SK-N-SH (cell line): ENCODE results near the gene NID1. TPM values are rescaled to one million over a fixed set of nuclear protein-coding genes. Genes with fewer than 3 reads are reported as not detected.

Source experiments
- CTCF ChIA-PET: fragments of 300-600, 350-600 bp; formaldehyde crosslinking; extraction: SDS; loops from one replicate; lab custom pipeline; 2021; lab: Yijun Ruan, JAX
- POLR2A ChIA-PET: fragments of 350-600 bp; sonication (Branson Sonifier 250); formaldehyde crosslinking; extraction: SDS; loops from one replicate; lab custom pipeline; 2020; ENCODE audit warnings: antibody characterized with exemption, inconsistent platforms; lab: Yijun Ruan, JAX
- DNase-seq: peaks from one replicate; pipeline ENCODE4 v3.0.0; 2012
- H2AFZ ChIP-seq: fragments of 200-600 bp; sonication (generic); 2 replicates; pipeline ENCODE4 v1.8.1; 2016; ENCODE audit warnings: antibody characterized with exemption, mild to moderate bottlenecking, low read depth
- H3F3A ChIP-seq: fragments of 200-600 bp; sonication (generic); replicated peaks from 2 replicates; pipeline ENCODE3; 2016; ENCODE audit warnings: antibody characterized with exemption, mild to moderate bottlenecking; ENCODE audit not compliant: insufficient read depth
- H3K27ac ChIP-seq, 2 experiments: fragments of 200-500 bp in 1 of 2; fragments of 200-600 bp in 1 of 2; sonication (Bioruptor generic) in 1 of 2; sonication (generic), shearing (Covaris generic) in 1 of 2; 2 replicates each; pipeline versions ENCODE4 v1.5.1 to v1.6.1; 2014 to 2016; ENCODE audit warnings: low read depth in 2 of 2, inconsistent platforms in 1 of 2, low read length in 1 of 2, mild to moderate bottlenecking in 1 of 2, mixed read lengths in 1 of 2
- H3K27me3 ChIP-seq: fragments of 200-600 bp; sonication (generic), shearing (Covaris generic); 2 replicates; pipeline ENCODE4 v1.6.1; 2016; ENCODE audit warnings: mixed run types; ENCODE audit not compliant: insufficient read depth
- H3K36me3 ChIP-seq, 2 experiments: fragments of 200-500 bp in 1 of 2; fragments of 200-600 bp in 1 of 2; sonication (Bioruptor generic) in 1 of 2; sonication (generic) in 1 of 2; replicated peaks in 1 of 2; 2 replicates each; pipeline versions ENCODE3 to v1.5.1; 2014 to 2016; ENCODE audit warnings: low read length in 1 of 2, mild to moderate bottlenecking in 1 of 2; ENCODE audit not compliant: insufficient read depth in 2 of 2, control insufficient read depth in 1 of 2
- H3K4me1 ChIP-seq, 2 experiments: fragments of 200-500 bp in 1 of 2; fragments of 200-600 bp in 1 of 2; sonication (Bioruptor generic) in 1 of 2; sonication (generic), shearing (Covaris generic) in 1 of 2; 2 replicates each; pipeline versions ENCODE4 v1.5.1 to v1.6.1; 2014 to 2016; ENCODE audit warnings: low read depth in 1 of 2, low read length in 1 of 2, mixed run types in 1 of 2; ENCODE audit not compliant: insufficient read depth in 2 of 2, control insufficient read depth in 1 of 2
- H3K4me2 ChIP-seq: fragments of 200-600 bp; sonication (generic), shearing (Covaris generic); 2 replicates; pipeline ENCODE4 v1.6.1; 2017; ENCODE audit warnings: mixed run types
- H3K4me3 ChIP-seq, 2 experiments: fragments of 200-500 bp in 1 of 2; fragments of 200-600 bp in 1 of 2; sonication (Bioruptor generic) in 1 of 2; sonication (generic), shearing (Covaris generic) in 1 of 2; 2 replicates each; pipeline versions ENCODE4 v1.5.1 to v1.8.1; 2014 to 2016; ENCODE audit warnings: low read depth in 2 of 2, inconsistent platforms in 1 of 2, low read length in 1 of 2, mild to moderate bottlenecking in 1 of 2, mixed read lengths in 1 of 2, moderate library complexity in 1 of 2
- H3K79me2 ChIP-seq: fragments of 200-600 bp; sonication (generic); 2 replicates; pipeline ENCODE4 v1.8.1; 2017; ENCODE audit warnings: mild to moderate bottlenecking; ENCODE audit not compliant: insufficient read depth
- H3K9ac ChIP-seq: fragments of 200-600 bp; sonication (generic); 2 replicates; pipeline ENCODE4 v1.6.1; 2017; ENCODE audit warnings: mixed run types
- H3K9me2 ChIP-seq: fragments of 200-600 bp; sonication (generic); 2 replicates; pipeline ENCODE4 v1.6.1; 2017; ENCODE audit warnings: mixed run types
- H3K9me3 ChIP-seq: fragments of 200-600 bp; sonication (generic); 2 replicates; pipeline ENCODE4 v1.6.1; 2017; ENCODE audit warnings: mixed run types, mild to moderate bottlenecking, moderate library complexity
- H4K20me1 ChIP-seq: fragments of 200-600 bp; sonication (generic); 2 replicates; pipeline ENCODE4 v1.6.1; 2017; ENCODE audit warnings: mild to moderate bottlenecking, mixed run types; ENCODE audit not compliant: insufficient read depth
- CHD2 ChIP-seq: fragments of 150-350 bp; IDR thresholded peaks from 2 replicates; pipeline ENCODE4 v1.6.1; 2018; ENCODE audit warnings: low read length; ENCODE audit not compliant: partially characterized antibody
- EP300 ChIP-seq, 2 experiments: IDR thresholded peaks; 2 replicates each; pipeline versions ENCODE4 v1.4.0 to v1.6.1; 2012; ENCODE audit warnings: borderline replicate concordance in 1 of 2, low read depth in 1 of 2, low read length in 1 of 2
- FOSL2 ChIP-seq: IDR thresholded peaks from 2 replicates; pipeline ENCODE4 v1.4.0; 2012; ENCODE audit warnings: low read depth, mild to moderate bottlenecking, moderate library complexity, borderline replicate concordance
- GATA2 ChIP-seq: sonication (generic); formaldehyde crosslinking; IDR thresholded peaks from 2 replicates; pipeline ENCODE4 v1.5.0; 2020; ENCODE audit warnings: mild to moderate bottlenecking, missing genetic modification reagents
- JUND ChIP-seq: IDR thresholded peaks from 2 replicates; pipeline ENCODE4 v1.4.0; 2012
- NFIC ChIP-seq: IDR thresholded peaks from 2 replicates; pipeline ENCODE4 v1.4.0; 2012; ENCODE audit warnings: borderline replicate concordance
- NRF1 ChIP-seq: IDR thresholded peaks from 2 replicates; pipeline ENCODE4 v1.6.1; 2012; ENCODE audit warnings: low read depth, mild to moderate bottlenecking, low read length
- PBX3 ChIP-seq: IDR thresholded peaks from 2 replicates; pipeline ENCODE4; 2012
- RXRA ChIP-seq: IDR thresholded peaks from 2 replicates; pipeline ENCODE4 v1.4.0; 2012; ENCODE audit warnings: low read depth, mild to moderate bottlenecking, borderline replicate concordance
- SIN3A ChIP-seq: IDR thresholded peaks from 2 replicates; pipeline ENCODE4 v1.6.1; 2012; ENCODE audit warnings: low read depth, mild to moderate bottlenecking, low read length, moderate library complexity, borderline replicate concordance
- TEAD4 ChIP-seq: IDR thresholded peaks from 2 replicates; pipeline ENCODE4 v1.4.0; 2012; ENCODE audit warnings: mild to moderate bottlenecking, borderline replicate concordance; ENCODE audit not compliant: insufficient read depth
- ZBTB33 ChIP-seq: IDR thresholded peaks from 2 replicates; pipeline ENCODE4 v1.4.0; 2012; ENCODE audit warnings: low read depth, borderline replicate concordance
- WGBS: methylation state at CpG from one replicate; pipeline ENCODE4 v1.1.6; 2017; ENCODE audit warnings: low lambda C conversion rate; 5-methylcytosine and 5-hydroxymethylcytosine counted together
- polyA plus RNA-seq, 3 experiments: library from polyadenylated mRNA; depleted of rRNA; stranded (reverse); fragments of >200 nt; gene quantifications; 2 replicates each; pipeline ENCODE4 v1.2.3, GENCODE V29; 2012
- TF ChIP-seq, protein P1 (sequence below): IDR thresholded peaks from 2 replicates; pipeline ENCODE4 v1.4.0; 2012; ENCODE audit warnings: low read depth, borderline replicate concordance
- TF ChIP-seq, protein P2 (sequence below): fragments of 150-350 bp; IDR thresholded peaks from 2 replicates; pipeline ENCODE4 v1.6.1; 2017; ENCODE audit warnings: antibody characterized with exemption, low read length, low read depth, borderline replicate concordance

Gene NID1
- polyA plus RNA-seq, 1 of the 3 experiments (the other 2 are of a cell fraction), result 74.3 TPM

GRCh38 chr1:236025836-236026235 lies 39.1 kb downstream of the NID1 start:
- peaks cover 0 to 3% of the 10 kb centered on the region in 2 experiments; a peak in 1 of 4 replicates for H3K4me1 ChIP-seq
- WGBS, result 93% methylated on average over 14 of the region's 14 CpGs

GRCh38 chr1:236024641-236025040 lies 40.2 kb downstream of the NID1 start:
- TF ChIP-seq EP300 (IDR thresholded peaks at IDR 0.05; ENCODE audit: borderline replicate concordance in 1 of 2, low read depth in 1 of 2, low read length in 1 of 2) (no peak), ZBTB33 (no peak), GATA2 (CRISPR knock-in tag) (no peak)
- Histone ChIP-seq H3K4me3 (no peak overlapping the region), H3K4me2 (no peak overlapping the region), H3K27ac (no peak overlapping the region), H3K4me1 (peaks cover 0 to 3% of the 10 kb centered on the region in 2 experiments; a peak in 1 of 4 replicates), H3K27me3 (no peaks in the 10 kb centered on the region), H3K9me3 (no peaks in the 10 kb centered on the region), H3K36me3 (peaks cover 20 to 43% of the 10 kb centered on the region in 2 experiments), H2AFZ (no peak overlapping the region), H4K20me1 (no peaks in the 10 kb centered on the region), H3K79me2 (no peaks in the 10 kb centered on the region), H3K9me2 (no peaks in the 10 kb centered on the region), H3F3A (no peaks in the 10 kb centered on the region), H3K9ac (no peak overlapping the region)
- ChIA-PET POLR2A (no interaction called here), CTCF (interaction anchor here (1.1 to 2.0 kb wide), 2 partner anchors 23 to 53 kb away, joined by 3 to 5 read pairs; no protein-coding TSS in a partner anchor)
- no peak for DNase-seq
- 92% methylated on average over 7 of the region's 7 CpGs for WGBS

More at GRCh38 chr1:236025836-236026235, 39.1 kb downstream of the NID1 start:
- Histone ChIP-seq H3K27ac (no peak overlapping the region), H3K9me2 (no peaks in the 10 kb centered on the region), H3K9ac (no peak overlapping the region), H3K36me3 (peaks cover 20 to 47% of the 10 kb centered on the region in 2 experiments), H3K4me3 (no peak overlapping the region), H3K27me3 (no peaks in the 10 kb centered on the region), H3F3A (no peaks in the 10 kb centered on the region), H4K20me1 (no peaks in the 10 kb centered on the region), H3K79me2 (no peaks in the 10 kb centered on the region), H3K4me2 (no peak overlapping the region), H3K9me3 (no peaks in the 10 kb centered on the region)
- CTCF ChIA-PET, result interaction anchor here (1.1 to 2.0 kb wide), 3 partner anchors 22 to 54 kb away, joined by 3 to 5 read pairs (median 3); no protein-coding TSS in a partner anchor
- DNase-seq, result no peak
- POLR2A ChIA-PET, result no interaction called here
- TF ChIP-seq, protein P1, sequence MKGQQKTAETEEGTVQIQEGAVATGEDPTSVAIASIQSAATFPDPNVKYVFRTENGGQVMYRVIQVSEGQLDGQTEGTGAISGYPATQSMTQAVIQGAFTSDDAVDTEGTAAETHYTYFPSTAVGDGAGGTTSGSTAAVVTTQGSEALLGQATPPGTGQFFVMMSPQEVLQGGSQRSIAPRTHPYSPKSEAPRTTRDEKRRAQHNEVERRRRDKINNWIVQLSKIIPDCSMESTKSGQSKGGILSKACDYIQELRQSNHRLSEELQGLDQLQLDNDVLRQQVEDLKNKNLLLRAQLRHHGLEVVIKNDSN, result no peak
- TF ChIP-seq NFIC (no peak), GATA2 (CRISPR knock-in tag) (no peak), SIN3A (no peak), JUND (no peak), TEAD4 (no peak), RXRA (no peak), FOSL2 (no peak), CHD2 (no peak), PBX3 (no peak), NRF1 (no peak)
- TF ChIP-seq, protein P2, sequence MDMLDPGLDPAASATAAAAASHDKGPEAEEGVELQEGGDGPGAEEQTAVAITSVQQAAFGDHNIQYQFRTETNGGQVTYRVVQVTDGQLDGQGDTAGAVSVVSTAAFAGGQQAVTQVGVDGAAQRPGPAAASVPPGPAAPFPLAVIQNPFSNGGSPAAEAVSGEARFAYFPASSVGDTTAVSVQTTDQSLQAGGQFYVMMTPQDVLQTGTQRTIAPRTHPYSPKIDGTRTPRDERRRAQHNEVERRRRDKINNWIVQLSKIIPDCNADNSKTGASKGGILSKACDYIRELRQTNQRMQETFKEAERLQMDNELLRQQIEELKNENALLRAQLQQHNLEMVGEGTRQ, result no peak
- TF ChIP-seq, all 33 proteins: peak for 0
- H2AFZ ChIP-seq, result no peak overlapping the region
